ENCODE measurements around the gene ACSL3.

DNA sequence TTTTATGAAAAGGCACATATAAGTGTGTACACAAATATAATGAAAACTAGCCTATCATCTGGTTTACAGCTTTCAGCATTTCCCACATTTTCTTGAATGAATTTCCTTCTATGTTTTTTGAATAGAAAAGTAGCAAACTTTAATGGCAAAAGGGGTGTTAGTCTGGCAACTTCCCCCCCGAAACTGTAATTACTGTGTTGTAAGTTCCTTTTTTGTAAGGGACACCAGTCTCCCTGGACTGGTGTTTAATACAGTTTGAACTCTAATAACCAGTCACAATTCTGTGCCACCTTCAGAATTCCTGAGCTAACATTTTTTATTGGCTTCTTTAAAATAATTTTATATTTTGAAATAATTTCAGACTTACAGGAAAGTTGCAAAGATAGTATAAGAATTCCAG lies 94.2 kb downstream of the ACSL3 start:
- TF ChIP-seq, protein P1, sequence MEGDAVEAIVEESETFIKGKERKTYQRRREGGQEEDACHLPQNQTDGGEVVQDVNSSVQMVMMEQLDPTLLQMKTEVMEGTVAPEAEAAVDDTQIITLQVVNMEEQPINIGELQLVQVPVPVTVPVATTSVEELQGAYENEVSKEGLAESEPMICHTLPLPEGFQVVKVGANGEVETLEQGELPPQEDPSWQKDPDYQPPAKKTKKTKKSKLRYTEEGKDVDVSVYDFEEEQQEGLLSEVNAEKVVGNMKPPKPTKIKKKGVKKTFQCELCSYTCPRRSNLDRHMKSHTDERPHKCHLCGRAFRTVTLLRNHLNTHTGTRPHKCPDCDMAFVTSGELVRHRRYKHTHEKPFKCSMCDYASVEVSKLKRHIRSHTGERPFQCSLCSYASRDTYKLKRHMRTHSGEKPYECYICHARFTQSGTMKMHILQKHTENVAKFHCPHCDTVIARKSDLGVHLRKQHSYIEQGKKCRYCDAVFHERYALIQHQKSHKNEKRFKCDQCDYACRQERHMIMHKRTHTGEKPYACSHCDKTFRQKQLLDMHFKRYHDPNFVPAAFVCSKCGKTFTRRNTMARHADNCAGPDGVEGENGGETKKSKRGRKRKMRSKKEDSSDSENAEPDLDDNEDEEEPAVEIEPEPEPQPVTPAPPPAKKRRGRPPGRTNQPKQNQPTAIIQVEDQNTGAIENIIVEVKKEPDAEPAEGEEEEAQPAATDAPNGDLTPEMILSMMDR (IDR thresholded peaks at IDR 0.05; ENCODE audit: low read length), result no peak
- no peak for TF ChIP-seq EZH2 (IDR thresholded peaks at IDR 0.05; ENCODE audit: borderline replicate concordance, low read length)
